LNCaP clone FGC (cell line): ENCODE data around the gene MIER1.

Source experiments
- DNase-seq: peaks from one replicate; pipeline ENCODE4 v3.0.0-alpha.2; 2011; ENCODE audit warnings: low read depth
- H3K4me3 ChIP-seq: 2 replicates; pipeline ENCODE4 v1.5.1; 2011; ENCODE audit warnings: mild to moderate bottlenecking, low read depth, low read length, control low read depth
- TF ChIP-seq, protein P1 (sequence below): IDR thresholded peaks from 2 replicates; pipeline ENCODE4 v1.5.1; 2012; ENCODE audit warnings: mild to moderate bottlenecking; ENCODE audit not compliant: control insufficient read depth, insufficient read depth; ENCODE audit errors: extremely low read depth

The MIER1 gene

DNA sequence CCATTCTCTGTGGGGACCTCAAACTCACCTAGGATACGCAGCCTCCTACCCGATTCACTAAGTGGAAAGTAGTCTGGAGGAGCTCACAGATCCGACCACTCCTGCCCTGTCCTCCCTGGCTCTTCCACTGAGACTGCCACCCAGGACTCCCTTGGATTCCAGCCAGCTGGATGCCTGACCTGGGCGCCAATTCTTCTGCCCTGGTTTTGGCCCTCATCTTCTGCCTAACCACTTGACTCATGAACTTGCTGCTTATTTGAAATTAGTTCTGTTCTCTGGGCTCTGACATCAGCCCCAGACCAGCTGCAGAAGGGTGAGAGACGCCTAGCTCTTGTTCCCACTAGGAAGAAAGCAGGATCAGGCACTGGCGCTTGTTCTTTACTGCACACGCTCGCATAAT, 80.3 kb downstream of the MIER1 start:
- no peak for DNase-seq
- no peak overlapping the region for H3K4me3 ChIP-seq
- TF ChIP-seq, protein P1, sequence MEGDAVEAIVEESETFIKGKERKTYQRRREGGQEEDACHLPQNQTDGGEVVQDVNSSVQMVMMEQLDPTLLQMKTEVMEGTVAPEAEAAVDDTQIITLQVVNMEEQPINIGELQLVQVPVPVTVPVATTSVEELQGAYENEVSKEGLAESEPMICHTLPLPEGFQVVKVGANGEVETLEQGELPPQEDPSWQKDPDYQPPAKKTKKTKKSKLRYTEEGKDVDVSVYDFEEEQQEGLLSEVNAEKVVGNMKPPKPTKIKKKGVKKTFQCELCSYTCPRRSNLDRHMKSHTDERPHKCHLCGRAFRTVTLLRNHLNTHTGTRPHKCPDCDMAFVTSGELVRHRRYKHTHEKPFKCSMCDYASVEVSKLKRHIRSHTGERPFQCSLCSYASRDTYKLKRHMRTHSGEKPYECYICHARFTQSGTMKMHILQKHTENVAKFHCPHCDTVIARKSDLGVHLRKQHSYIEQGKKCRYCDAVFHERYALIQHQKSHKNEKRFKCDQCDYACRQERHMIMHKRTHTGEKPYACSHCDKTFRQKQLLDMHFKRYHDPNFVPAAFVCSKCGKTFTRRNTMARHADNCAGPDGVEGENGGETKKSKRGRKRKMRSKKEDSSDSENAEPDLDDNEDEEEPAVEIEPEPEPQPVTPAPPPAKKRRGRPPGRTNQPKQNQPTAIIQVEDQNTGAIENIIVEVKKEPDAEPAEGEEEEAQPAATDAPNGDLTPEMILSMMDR, result no peak

DNA sequence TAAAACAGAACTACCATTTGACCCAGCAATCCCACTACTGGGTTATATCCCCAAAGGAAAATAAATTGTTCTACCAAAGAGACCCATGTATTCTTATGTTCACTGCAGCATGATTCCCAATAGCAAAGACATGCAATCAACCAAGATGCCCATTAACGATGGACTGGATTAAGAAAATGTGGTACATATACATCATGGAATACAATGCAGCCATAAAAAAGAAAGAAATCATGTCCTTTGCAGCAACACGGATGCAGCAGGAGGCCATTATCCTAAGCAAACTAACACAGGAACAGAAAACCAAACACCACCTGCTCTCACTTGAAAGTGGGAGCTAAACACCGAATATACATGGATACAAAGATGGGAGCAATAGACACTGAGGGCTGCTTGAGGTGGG, 85.0 kb downstream of the MIER1 start:
- TF ChIP-seq, protein P1, result no peak
- DNase-seq, result no peak

DNA sequence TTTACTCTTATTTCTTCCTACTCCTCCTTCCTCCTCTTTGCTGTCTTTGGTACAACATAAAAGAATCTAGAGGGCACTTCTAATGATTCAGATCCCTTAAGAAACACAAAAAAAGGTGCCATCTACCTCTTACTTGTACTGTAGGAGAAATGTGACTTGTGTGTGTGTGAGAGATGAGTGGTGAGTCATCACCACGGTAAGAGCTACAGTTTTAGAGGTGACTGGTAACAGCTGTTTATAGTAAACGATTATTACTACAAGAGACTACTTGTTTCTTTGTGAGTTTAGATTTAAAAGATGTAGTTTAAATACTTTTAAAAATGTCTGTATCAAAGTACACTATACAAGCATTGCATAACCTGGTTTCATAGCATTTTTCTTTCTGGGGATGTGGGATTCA, 88.8 kb downstream of the MIER1 start:
- no peak for DNase-seq

More for the DNA sequence above, 85.0 kb downstream of the MIER1 start:
- no peak overlapping the region for H3K4me3 ChIP-seq

DNA sequence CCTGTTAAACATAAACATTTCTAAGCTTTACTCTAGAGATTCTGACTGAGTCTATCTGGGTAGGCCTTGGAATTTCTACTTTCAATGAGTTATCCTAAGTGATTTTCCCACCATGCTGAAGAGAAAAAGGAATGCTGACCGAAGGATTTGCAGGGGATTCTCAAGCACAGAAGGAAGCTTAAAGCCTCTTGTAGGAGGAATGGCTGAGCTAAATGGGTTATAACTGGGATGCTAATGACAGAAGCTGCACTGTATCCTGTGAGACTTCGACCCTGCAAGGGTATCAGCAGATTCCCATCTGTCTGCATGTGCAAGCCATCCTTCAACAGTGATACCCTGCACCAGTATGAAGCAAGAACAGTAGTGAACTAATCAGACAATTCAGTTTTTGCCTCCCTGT, 93.8 kb downstream of the MIER1 start:
- DNase-seq, result no peak
- no peak overlapping the region for H3K4me3 ChIP-seq
- TF ChIP-seq, protein P1, result no peak

More for the DNA sequence above, 88.8 kb downstream of the MIER1 start:
- no peak overlapping the region for H3K4me3 ChIP-seq
- TF ChIP-seq, protein P1, result no peak

DNA sequence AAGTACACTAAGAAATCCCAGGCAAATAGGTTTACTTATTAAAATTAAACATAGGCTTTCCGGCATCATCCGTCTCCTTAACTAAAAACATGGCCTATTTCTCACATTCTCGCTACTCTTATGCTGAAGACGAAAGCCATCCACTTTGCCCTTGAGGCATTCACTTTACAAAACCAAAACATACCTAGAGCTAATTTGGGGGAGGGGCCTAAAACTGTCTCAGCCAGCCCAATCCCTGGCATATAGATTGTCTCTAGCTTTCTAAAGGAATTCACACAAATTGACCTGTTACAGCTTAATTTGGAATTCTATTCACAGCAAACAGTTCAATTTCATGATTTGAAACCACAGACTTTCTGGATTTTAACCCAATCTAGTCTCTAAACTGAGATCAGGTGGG, 94.3 kb downstream of the MIER1 start:
- no peak overlapping the region for H3K4me3 ChIP-seq
- DNase-seq, result no peak
- TF ChIP-seq, protein P1, result no peak

DNA sequence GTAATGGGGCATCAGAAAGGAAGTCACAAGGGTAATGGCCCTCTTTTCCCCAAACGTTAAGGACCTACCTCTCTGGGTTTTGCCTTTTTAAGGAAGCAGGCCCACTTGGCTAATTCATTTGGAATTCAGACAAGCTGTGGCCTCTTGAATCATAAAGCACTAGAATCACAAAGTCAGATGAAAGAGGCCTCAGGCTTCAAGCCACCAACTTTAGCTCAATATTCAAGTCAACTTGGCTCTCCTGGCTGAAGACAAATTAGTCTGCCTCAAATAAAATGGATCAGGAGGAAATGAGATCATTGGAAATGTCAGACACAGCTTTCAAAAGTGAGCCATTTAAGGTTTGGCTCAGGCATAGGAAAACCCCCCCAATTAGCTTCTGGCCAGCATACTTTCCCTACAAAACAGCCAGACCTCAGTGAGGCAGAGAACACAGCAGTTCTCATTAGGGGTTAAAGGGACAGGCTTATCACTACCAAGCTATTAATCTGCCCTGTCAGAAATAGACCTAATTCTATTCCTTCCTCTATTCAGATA, 94.9 kb downstream of the MIER1 start:
- H3K4me3 ChIP-seq, result no peak overlapping the region
- no peak for DNase-seq
- TF ChIP-seq, protein P1, result no peak

DNA sequence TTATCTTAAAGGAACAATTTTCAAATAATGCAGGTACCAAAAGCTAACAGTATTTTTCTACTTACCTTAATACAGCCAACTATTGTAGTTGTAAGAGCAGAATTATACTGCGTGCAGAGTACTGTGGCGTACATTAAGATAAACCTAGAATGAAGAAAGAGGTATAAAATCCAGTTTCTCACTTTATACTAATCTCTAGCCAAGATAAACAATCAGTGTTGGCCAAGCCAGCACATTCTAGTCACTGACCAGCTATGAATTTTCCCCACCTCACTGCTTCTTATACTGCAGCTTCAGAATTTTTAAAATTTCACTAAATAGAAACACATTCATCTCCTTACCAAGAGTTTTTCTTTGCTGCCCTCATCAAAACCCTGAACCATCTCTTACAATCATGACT, 95.5 kb downstream of the MIER1 start:
- TF ChIP-seq, protein P1, result no peak
- no peak for DNase-seq
- no peak overlapping the region for H3K4me3 ChIP-seq
